Neural progenitor cell (in vitro differentiated cells): ENCODE data around the gene RBMS2.

ENCODE experiments used
- EZH2 ChIP-seq: fragments of 200-600 bp; sonication (generic); IDR thresholded peaks from 2 replicates; pipeline ENCODE4 v1.6.1; 2017; ENCODE audit warnings: antibody characterized with exemption, mild to moderate bottlenecking, moderate library complexity
- TF ChIP-seq, protein P1 (sequence below): fragments of 200-600 bp; sonication (generic); IDR thresholded peaks from 2 replicates; pipeline ENCODE4 v1.5.1; 2017; ENCODE audit warnings: antibody characterized with exemption, mild to moderate bottlenecking

DNA sequence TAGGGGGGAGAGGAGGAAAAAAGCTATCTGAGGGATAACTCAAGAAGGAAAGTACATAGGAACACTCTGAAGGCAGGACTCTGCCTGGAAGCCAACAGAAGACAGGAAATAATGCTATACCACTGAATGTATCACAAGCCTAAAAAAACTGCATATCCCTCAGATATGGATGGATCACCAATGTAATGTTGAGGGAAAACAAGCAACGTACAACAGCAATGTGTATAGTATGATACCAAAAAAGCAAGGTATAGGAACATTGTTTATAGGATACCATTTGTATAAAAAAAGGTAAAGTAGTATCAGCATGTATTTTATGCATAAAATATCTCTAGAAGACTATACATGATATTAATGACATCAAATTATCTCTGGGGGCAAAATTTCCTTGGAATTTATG lies 37.1 kb upstream of the RBMS2 start:
- TF ChIP-seq, protein P1, sequence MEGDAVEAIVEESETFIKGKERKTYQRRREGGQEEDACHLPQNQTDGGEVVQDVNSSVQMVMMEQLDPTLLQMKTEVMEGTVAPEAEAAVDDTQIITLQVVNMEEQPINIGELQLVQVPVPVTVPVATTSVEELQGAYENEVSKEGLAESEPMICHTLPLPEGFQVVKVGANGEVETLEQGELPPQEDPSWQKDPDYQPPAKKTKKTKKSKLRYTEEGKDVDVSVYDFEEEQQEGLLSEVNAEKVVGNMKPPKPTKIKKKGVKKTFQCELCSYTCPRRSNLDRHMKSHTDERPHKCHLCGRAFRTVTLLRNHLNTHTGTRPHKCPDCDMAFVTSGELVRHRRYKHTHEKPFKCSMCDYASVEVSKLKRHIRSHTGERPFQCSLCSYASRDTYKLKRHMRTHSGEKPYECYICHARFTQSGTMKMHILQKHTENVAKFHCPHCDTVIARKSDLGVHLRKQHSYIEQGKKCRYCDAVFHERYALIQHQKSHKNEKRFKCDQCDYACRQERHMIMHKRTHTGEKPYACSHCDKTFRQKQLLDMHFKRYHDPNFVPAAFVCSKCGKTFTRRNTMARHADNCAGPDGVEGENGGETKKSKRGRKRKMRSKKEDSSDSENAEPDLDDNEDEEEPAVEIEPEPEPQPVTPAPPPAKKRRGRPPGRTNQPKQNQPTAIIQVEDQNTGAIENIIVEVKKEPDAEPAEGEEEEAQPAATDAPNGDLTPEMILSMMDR = no peak
- no peak for TF ChIP-seq EZH2
